Measurements from ENCODE around the gene S100A7. TPM values are rescaled to one million over a fixed set of nuclear protein-coding genes. Genes with fewer than 3 reads are reported as not detected.

Gene S100A7
- 130 TPM for total RNA-seq

DNA sequence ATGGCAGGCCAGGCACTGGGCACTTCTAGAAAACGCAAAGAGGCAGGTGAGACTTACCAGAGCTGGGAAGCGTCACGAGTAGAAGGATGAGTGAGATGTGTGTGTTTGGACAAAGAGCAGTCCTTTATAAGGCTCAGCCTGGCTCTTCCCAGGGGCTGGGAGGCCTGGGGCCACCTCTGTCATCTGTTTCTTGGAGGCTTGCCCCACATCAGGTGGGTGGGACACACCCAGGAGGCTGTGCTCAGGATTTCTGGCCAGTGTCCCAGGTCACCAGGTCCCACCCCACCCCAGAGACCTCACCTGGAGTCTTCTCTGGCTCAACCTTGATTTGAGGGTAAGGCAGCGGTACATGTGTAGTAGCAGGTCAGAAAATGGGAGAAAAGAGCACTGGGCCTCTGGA lies at the start of gene S100A7:
S100A7 (minus strand) TSS at position 101 of the 400 bp plus-strand sequence. CDS start 1,638 bp downstream, outside the sequence.
- no peak for DNase-seq

- no peak for DNase-seq
These were observed 49.4 kb upstream of the S100A7 start for GRCh38 chr1:153509729-153510354.

DNA sequence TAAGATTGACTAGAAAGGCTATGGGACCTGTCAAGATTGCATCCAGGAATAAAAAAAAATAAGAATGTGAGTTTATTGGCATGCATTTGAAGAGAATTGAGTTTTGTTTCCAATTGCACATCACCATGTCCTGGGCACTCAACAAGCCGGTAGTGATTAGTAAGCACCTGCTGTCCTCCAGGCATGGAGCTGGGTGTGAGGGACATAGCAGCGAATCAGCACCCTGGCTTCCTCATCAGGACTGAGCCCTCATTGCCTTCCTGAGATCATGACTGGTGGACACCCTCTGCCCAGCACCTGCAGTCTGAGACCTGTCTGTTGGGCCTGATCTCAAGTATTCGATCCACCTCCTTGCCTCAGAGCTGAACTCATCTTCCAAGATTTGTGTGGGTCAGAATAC lies 48.6 kb upstream of the S100A7 start:
- no peak for DNase-seq

DNA sequence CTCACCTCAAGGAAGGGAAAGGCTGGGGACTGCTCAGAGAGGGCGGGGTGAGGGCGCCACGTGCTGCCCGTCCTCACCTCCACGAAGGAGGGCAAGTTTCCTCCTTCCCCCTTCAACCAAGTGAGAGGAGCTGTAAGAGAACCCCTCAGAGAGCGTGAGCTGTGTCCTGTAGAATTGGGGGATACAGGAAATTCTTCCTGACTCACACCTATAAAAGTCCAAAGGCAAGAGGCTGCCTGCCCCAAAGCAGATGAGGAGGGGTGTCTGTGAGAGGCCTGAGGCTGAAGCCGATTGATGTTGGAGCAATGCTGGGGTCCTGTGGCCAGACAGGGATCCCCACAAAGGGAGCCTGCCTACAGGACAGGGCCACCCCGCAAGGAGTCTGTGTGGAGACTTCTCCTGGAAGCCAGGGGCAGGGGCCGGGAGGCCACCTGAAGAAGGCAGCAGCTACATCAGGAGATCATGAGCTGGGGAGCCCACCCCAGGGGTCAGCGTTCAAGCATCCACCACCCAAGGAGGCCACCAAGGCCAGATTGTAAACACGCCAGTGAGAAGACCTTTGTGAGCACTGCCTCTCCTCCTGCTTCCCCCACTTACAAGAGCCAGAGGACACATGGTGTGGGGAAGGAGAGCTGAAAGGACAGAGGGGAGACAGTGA lies 47.6 kb upstream of the S100A7 start:
- DNase-seq: no peak

DNA sequence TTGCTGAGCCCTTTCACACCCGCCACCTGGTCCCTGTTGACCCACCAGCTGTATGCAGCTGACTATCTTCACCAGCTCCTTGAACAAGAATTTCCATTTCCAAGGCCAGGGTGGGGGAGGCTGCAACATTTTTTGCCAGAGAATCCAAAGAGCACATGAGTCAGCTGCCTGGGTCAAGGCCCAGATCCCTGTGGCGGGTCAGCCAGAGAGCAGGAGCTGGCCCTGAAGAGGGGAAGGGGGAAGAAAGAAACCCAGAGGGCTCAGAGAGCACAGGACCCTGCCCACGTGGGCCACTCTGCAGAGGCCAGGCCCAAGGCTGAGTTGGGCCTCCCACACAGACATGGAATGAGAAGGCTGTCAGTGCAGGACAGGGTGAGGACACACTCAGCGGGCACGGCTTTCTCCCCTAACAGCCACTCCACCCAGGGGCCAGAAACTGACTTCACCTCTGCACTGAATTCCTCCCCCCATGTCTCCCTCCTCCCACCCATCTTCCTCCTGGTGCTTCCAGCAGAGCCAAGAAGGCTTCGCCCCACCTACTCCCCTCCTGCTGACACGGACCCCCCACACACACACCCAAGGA lies 46.5 kb upstream of the S100A7 start:
- peak; percentile 58 for DNase-seq

GRCh38 chr1:153506386-153506785 lies 45.9 kb upstream of the S100A7 start:
- DNase-seq: no peak

DNA sequence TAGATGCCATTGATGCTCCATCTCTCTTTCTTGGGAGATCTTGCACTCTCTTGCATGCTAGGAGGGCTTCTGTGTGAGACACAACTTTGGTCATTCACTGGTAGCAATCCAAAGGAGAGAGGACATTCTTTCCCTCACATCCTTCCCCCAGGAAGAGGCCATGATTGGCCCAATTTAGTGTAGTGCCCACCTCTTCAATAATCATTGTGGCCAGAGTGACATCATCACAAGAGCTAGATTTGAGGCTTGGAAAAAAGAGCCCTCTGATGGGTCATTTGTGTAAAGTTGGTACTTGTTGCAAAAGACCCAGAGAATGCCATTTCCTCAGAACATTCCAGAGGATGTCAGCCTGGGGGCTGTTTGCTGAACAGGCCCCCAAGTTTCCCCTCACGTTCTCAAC lies 45.1 kb upstream of the S100A7 start:
- no peak for DNase-seq

DNA sequence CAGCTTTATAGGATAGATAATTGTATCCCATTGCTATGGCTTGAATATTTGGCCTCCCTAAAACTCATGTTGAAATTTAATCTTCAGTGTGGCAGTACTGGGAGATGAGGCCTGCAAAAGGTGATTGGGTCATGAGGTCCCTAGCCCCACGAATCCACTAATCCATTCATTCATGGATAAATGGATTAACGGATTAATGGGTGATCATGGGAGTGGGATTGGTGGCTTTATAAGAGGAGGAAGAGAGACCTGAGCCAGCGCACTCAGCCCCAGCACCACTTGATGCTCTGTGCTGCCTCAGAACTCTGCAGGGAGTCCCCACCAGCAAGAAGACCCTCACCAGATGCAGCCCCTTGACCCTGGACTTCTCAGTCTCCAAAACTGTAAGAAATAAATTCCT lies 43.3 kb upstream of the S100A7 start:
- DNase-seq: no peak

DNA sequence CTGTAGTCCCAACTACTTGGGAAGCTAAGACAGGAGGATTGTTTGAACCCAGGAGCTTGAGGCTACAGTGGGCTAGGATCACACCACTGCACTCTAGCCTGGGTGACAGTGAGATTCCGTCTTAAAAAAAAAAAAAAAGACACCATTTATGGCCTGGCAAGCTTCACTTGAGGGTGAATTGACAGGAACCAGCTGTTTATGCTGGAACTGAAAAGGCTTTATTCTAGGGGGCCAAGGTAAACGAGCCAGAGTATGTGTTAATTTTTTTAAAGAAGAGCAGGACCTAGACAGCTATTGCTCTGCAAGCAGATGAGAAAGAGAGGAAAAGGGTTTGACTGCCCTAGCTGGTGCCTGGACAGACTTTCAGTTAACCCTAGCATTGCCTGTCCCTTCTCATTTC lies 38.3 kb upstream of the S100A7 start:
- no peak for DNase-seq

DNA sequence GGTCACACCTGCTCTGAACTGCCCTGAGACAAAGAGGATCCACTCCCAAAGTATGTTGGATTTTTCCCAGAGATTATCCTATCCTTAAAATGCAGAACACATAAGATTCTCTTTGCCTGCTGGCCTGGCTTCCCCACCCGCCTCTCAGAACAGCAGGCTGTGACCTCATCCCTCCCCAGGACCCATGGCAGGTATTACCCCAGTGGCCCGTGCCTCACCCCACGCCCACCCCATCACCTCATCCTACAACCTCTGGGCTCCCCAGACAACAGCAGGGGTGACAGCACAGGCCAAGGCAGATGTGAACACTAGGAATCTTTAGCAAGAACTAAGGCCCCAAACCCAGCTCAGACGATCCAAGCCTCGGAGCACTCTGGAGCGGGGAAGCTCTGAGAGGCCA lies 35.1 kb upstream of the S100A7 start:
- DNase-seq: no peak

- peak; percentile 39 for DNase-seq
These were observed 34.6 kb upstream of the S100A7 start for GRCh38 chr1:153494976-153495535.

GRCh38 chr1:153493343-153493960 lies 33.0 kb upstream of the S100A7 start:
- DNase-seq: no peak

- peak; percentile 75 for DNase-seq
These were observed 30.0 kb upstream of the S100A7 start for GRCh38 chr1:153490272-153491051.

DNA sequence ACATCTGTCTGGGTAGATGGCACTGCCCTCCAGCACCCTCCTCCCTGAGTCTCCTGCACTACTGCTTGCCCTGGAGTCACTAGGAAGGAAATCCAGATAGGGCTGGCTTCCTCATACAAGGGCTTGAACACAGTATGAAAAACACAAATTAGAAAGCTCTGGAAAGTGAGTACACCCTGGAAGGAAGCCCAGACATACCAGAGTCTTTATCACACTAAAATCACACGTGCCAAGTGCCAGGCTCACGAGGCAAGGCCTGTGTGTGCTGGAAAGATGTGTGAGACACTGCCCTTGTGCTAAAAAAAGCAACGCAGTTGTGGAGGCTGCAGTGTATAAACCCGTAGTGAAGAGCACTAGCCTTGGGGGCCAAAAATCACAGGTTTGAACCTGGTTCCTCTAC lies 28.3 kb upstream of the S100A7 start:
- no peak for DNase-seq

DNA sequence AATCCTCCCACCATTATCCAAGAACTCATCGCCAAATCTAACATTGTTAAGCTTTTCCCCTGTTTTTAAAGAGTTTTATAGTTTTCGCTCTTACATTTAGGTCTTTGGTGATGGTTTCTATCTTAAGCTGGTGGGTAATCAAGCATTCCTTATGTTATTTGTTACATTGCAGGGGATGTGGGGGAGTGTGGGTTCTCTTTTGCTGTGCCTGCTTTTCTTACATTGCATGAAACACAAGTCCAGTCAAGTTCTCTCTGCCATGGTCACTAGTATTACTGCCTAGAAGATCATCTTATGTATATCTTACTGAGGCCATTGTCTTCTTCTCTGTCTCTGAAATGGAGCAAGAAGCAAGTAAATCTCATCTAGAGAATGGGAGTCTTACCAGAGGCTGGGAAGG lies 27.3 kb upstream of the S100A7 start:
- no peak for DNase-seq

DNA sequence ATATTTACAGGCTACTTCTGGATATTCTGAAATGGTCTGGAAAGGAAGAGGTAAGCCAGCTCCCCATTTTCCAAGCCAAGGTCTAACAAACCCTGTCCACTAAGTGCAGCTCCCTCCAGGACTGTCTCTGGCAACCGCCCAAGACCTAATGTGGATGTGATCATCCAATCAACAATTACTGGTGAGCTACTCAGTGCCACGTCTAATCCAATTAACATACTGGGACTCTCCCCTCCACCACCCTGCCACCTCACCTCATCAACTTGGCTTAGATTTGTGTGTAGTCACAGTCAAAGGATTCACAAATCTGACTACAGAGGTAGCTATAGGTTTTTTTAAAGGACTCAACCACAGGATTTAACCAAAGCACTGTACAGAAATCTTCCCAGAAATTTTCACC lies 25.4 kb upstream of the S100A7 start:
- DNase-seq: no peak

DNA sequence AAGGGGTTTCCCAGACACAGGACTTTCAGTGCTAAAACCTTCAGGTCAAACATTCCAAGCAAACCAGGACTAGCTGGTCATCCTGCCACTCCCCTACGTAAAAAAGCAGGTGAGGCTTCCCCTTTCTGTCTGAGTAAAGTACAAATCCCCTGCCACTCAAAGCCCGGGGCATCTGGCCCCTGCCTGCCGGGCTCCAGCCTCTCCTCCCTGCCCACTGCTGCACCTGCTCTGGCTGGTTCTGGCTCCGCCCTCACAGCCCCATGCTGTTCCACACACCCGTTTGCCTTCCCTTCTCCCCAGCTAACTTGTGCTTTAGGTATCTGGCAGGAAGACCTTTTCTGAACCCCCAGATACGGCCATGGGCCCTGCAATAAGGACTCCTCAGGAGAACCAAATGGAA lies 23.3 kb upstream of the S100A7 start:
- no peak for DNase-seq

DNA sequence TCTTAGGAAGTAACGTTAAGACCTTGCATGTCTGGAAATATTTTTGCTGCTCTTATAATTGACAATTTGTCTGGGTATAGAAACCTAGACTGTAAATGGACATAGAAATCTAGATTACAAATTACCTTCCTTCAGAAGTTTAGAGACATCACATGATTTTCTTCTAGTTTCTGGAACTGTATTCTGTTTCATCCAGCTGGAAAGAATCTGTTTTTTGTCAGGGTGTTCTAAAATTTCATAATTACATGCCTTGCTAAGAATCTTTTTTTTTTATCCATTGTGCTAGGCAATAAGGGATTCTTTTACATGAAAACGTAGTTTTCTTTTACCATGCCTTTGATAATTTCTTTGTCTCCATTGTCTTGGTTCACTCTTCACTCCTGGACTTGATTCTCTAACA lies 20.7 kb upstream of the S100A7 start:
- no peak for DNase-seq

GRCh38 chr1:153478692-153479618 lies 18.5 kb upstream of the S100A7 start:
- no peak for DNase-seq

DNA sequence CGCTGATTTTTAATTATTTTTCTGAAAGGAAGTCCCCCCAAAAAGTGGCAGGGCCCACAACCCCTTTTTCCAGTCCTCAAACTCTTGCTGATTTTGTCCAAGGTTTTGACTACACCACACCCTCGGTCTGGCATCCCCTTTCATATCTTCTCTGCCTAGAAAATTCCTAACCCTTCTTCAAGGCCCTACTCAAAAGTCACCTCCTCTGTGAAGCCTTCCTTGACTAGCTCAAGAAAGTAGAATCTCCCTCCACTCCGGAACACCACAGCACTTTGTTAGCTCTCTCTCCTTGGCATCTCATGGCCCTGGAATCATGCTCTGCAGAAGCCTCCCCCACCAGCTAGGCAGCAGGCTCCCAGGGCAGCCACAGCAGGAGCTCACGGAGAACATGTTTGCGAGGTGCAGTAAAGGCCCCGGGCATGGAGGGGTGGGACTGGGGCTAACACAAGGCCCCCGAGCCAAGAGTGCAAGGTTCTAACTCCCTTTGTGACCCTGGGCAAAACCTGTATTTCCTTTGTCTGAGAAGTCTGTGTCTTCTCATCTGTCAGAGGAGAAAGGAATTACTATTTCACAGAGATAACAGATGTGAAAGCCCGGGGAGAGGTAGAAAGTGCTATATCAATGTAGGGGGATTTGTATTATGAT lies 17.7 kb upstream of the S100A7 start:
- no peak for DNase-seq
